COR-L47 (cell line): ENCODE data around the gene PTPRE.

ENCODE experiments used
- DNase-seq: peaks from one replicate; lab custom pipeline; 2025; lab: John Stamatoyannopoulos, UW

PTPRE gene

GRCh38 chr10:128130051-128130450, 223.1 kb downstream of the PTPRE start:
- DNase-seq: no peak
